Stomach smooth muscle (tissue), 2 donors: ENCODE data around the gene DYRK1B.
A peak's percentile ranks its signal among the peaks of the same experiment; 100 is the strongest.

Source experiments
- H3K27ac ChIP-seq: one replicate; pipeline ENCODE4 v1.7.0; 2013; ENCODE audit warnings: mild to moderate bottlenecking, low read length, inconsistent platforms
- H3K27me3 ChIP-seq, 2 donors: one replicate each; pipeline ENCODE4 v1.7.0; 2013; ENCODE audit warnings: low read length in 2 of 2; ENCODE audit not compliant: insufficient read depth in 2 of 2, control insufficient read depth in 1 of 2
- H3K36me3 ChIP-seq, 2 donors: one replicate each; pipeline ENCODE4 v1.7.0; 2013; ENCODE audit warnings: low read length in 2 of 2; ENCODE audit not compliant: control insufficient read depth in 2 of 2, insufficient read depth in 2 of 2
- H3K4me1 ChIP-seq: one replicate; pipeline ENCODE4 v1.7.0; 2013; ENCODE audit warnings: low read length; ENCODE audit not compliant: control insufficient read depth, insufficient read depth
- H3K4me3 ChIP-seq, 2 donors: one replicate each; pipeline ENCODE4 v1.7.0; 2013; ENCODE audit warnings: low read length in 2 of 2
- H3K9ac ChIP-seq, 2 donors: one replicate each; pipeline ENCODE4 v1.7.0; 2013; ENCODE audit warnings: low read length in 2 of 2, mild to moderate bottlenecking in 1 of 2
- H3K9me3 ChIP-seq, 2 donors: one replicate each; pipeline ENCODE4 v1.7.0; 2013; ENCODE audit warnings: low read length in 2 of 2; ENCODE audit not compliant: control insufficient read depth in 2 of 2
- donor health status: healthy.
- donor health status: Pancreatic carcinoma.

DYRK1B gene

GRCh38 chr19:39830847-39831246, 3.1 kb downstream of the DYRK1B start:
- H3K9ac ChIP-seq = no peak overlapping the region
- no peak overlapping the region for H3K4me3 ChIP-seq
- no peak overlapping the region for H3K27ac ChIP-seq
- no peaks in the 10 kb centered on the region for H3K9me3 ChIP-seq
- H3K4me1 ChIP-seq = peaks cover 19% of the 10 kb centered on the region
- no peaks in the 10 kb centered on the region for H3K27me3 ChIP-seq
- H3K36me3 ChIP-seq = peaks cover 33 to 34% of the 10 kb centered on the region in 2 donors

GRCh38 chr19:39830406-39830805, 3.6 kb downstream of the DYRK1B start:
- Histone ChIP-seq H3K4me1 (peaks cover 19% of the 10 kb centered on the region), H3K27me3 (no peaks in the 10 kb centered on the region), H3K27ac (no peak overlapping the region), H3K36me3 (peaks cover 33 to 34% of the 10 kb centered on the region in 2 donors), H3K9ac (no peak overlapping the region), H3K4me3 (no peak overlapping the region), H3K9me3 (no peaks in the 10 kb centered on the region)

GRCh38 chr19:39829702-39830275, 4.2 kb downstream of the DYRK1B start:
- Histone ChIP-seq H3K27ac (no peak overlapping the region), H3K36me3 (peaks cover 33% of the 10 kb centered on the region in 2 donors), H3K27me3 (no peaks in the 10 kb centered on the region), H3K4me1 (peaks cover 23% of the 10 kb centered on the region), H3K9ac (no peak overlapping the region), H3K4me3 (no peak overlapping the region), H3K9me3 (no peaks in the 10 kb centered on the region)

GRCh38 chr19:39828654-39829032, 5.3 kb downstream of the DYRK1B start:
- no peaks in the 10 kb centered on the region for H3K27me3 ChIP-seq
- H3K4me3 ChIP-seq = no peak overlapping the region
- H3K36me3 ChIP-seq = peaks cover 28 to 33% of the 10 kb centered on the region in 2 donors
- no peaks in the 10 kb centered on the region for H3K9me3 ChIP-seq
- H3K4me1 ChIP-seq = peaks cover 23% of the 10 kb centered on the region
- H3K9ac ChIP-seq = no peak overlapping the region
- no peak overlapping the region for H3K27ac ChIP-seq

- Histone ChIP-seq H3K4me3 (no peak overlapping the region), H3K9ac (no peak overlapping the region), H3K36me3 (peaks cover 28 to 33% of the 10 kb centered on the region in 2 donors), H3K27me3 (no peaks in the 10 kb centered on the region), H3K27ac (no peak overlapping the region), H3K9me3 (no peaks in the 10 kb centered on the region), H3K4me1 (peaks cover 27% of the 10 kb centered on the region)
These were observed 5.8 kb downstream of the DYRK1B start for GRCh38 chr19:39828015-39828653.

GRCh38 chr19:39827216-39827615, 6.7 kb downstream of the DYRK1B start:
- Histone ChIP-seq H3K4me1 (peaks cover 24% of the 10 kb centered on the region), H3K27me3 (no peaks in the 10 kb centered on the region), H3K4me3 (no peak overlapping the region), H3K36me3 (peaks cover 28 to 33% of the 10 kb centered on the region in 2 donors), H3K9me3 (no peaks in the 10 kb centered on the region), H3K9ac (no peak overlapping the region), H3K27ac (no peak overlapping the region)

GRCh38 chr19:39826311-39826945, 7.5 kb downstream of the DYRK1B start:
- H3K36me3 ChIP-seq = peaks cover 26 to 31% of the 10 kb centered on the region in 2 donors

GRCh38 chr19:39825531-39826076, 8.4 kb downstream of the DYRK1B start:
- Histone ChIP-seq H3K27ac (no peak overlapping the region), H3K4me1 (peaks cover 18% of the 10 kb centered on the region)

More at GRCh38 chr19:39826311-39826945, 7.5 kb downstream of the DYRK1B start:
- no peak overlapping the region for H3K9ac ChIP-seq
- no peaks in the 10 kb centered on the region for H3K9me3 ChIP-seq
- H3K27ac ChIP-seq = no peak overlapping the region
- H3K4me3 ChIP-seq = no peak overlapping the region
- no peaks in the 10 kb centered on the region for H3K27me3 ChIP-seq
- peaks cover 18% of the 10 kb centered on the region for H3K4me1 ChIP-seq

GRCh38 chr19:39825093-39825463, 8.9 kb downstream of the DYRK1B start:
- Histone ChIP-seq H3K4me1 (peaks cover 18% of the 10 kb centered on the region), H3K4me3 (peak overlapping the region in 1 of 2 donors; percentile 95), H3K9me3 (no peaks in the 10 kb centered on the region), H3K27me3 (no peaks in the 10 kb centered on the region), H3K9ac (no peak overlapping the region), H3K36me3 (peaks cover 12 to 23% of the 10 kb centered on the region in 2 donors), H3K27ac (peak overlapping the region; percentile 67)

More at GRCh38 chr19:39825531-39826076, 8.4 kb downstream of the DYRK1B start:
- Histone ChIP-seq H3K9ac (no peak overlapping the region), H3K36me3 (peaks cover 18 to 28% of the 10 kb centered on the region in 2 donors), H3K9me3 (no peaks in the 10 kb centered on the region), H3K4me3 (no peak overlapping the region), H3K27me3 (no peaks in the 10 kb centered on the region)

GRCh38 chr19:39824143-39825092, 9.5 kb downstream of the DYRK1B start:
- Histone ChIP-seq H3K9ac (peak overlapping the region; percentile 77 to 94), H3K27ac (peak overlapping the region; percentile 67), H3K36me3 (peaks cover 6 to 16% of the 10 kb centered on the region in 2 donors), H3K4me1 (peaks cover 18% of the 10 kb centered on the region), H3K4me3 (peak overlapping the region; percentile 77 to 95), H3K27me3 (no peaks in the 10 kb centered on the region), H3K9me3 (no peaks in the 10 kb centered on the region)
